Activated CD8-positive, alpha-beta memory T cell treated with anti-CD3 and anti-CD28 coated beads for 36 hours (primary cell): ENCODE data around the gene PIF1. TPM values are rescaled to one million over a fixed set of nuclear protein-coding genes. Genes with fewer than 3 reads are reported as not detected.
"Not testable (repeated sequence)": the region's sequence is repeated elsewhere in the genome, so short reads cannot be mapped to it uniquely, and the experiment has no call there.

ENCODE experiments used
- CTCF ChIA-PET: fragments of 350-600 bp; sonication (Branson Sonifier 250); formaldehyde crosslinking; loops from one replicate; lab custom pipeline; 2021; ENCODE audit warnings: antibody characterized with exemption; lab: Charles Lee
- POLR2A ChIA-PET: fragments of 350-600 bp; sonication (Branson Sonifier 250); formaldehyde crosslinking; loops from one replicate; lab custom pipeline; 2021; ENCODE audit warnings: antibody characterized with exemption; lab: Charles Lee
- total RNA-seq, 2 experiments: library from RNA; stranded (reverse); gene quantifications; one replicate each; pipeline ENCODE4 v1.2.3, GENCODE V29; 2021

PIF1 gene
- total RNA-seq, 2 experiments from 2014 or later: 25.5 to 27.8 TPM

- POLR2A ChIA-PET: interaction anchor here (0.6 kb wide), 1 partner anchor 12 kb away, joined by 5 read pairs; no protein-coding TSS in a partner anchor
- CTCF ChIA-PET: interaction anchor here (0.6 kb wide), 1 partner anchor 60 kb away, joined by 3 read pairs; no protein-coding TSS in a partner anchor
Measured at GRCh38 chr15:64828985-64829384, 3.5 kb upstream of the PIF1 start.

DNA sequence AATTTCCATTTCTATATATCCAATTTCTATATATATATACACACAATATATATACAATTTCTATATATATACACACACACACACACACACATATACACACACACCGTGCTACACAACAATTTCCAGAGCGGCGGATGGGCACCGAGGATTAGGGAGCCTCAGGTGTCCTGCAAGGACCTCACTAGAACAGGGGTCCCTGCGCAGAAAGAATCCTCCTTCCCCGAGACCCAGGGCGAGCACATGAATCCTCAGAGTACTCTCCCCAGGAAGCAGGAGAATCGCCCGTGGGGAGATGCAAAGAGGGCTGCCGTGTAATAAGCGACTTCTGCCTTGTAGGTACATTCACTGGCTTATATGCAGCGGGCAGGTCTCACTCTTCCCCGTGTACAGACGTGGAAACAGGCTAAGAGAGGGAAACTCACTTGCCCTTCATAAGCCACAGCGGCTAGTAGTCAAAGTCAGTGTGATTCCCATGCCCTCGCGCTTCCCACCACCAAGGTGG is 467 bp downstream of the PIF1 start:
- ChIA-PET CTCF (interaction anchor here (1.1 kb wide), 1 partner anchor 10 kb away, joined by 4 read pairs; no protein-coding TSS in a partner anchor), POLR2A (interaction anchor here (0.9 to 1.0 kb wide), 2 partner anchors 14 to 69 kb away, joined by 3 to 6 read pairs; no protein-coding TSS in a partner anchor)

- POLR2A ChIA-PET: no interaction called here
- CTCF ChIA-PET: no interaction called here
Measured at GRCh38 chr15:64816452-64816851, 9.0 kb downstream of the PIF1 start.

DNA sequence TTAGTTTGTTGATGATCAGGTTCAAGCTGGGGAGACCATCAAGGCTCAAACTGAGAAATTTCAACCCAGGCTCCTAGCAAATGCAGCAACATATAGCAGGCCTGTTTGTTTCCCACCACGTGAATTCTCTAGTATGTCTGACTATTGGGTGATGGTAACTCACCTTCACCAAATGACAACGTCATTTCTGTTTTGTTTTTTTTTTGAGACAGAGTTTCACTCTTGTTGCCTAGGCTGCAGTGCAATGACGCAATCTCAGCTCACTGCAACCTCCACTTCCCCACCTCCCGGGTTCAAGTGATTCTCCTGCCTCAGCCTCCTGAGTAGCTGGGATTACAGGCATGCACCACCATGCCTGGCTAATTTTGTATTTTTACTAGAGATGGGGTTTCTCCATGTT is 10.5 kb downstream of the PIF1 start:
- POLR2A ChIA-PET, CTCF ChIA-PET: not testable (repeated sequence)

GRCh38 chr15:64814283-64814682 is 11.2 kb downstream of the PIF1 start:
- CTCF ChIA-PET: interaction anchor here (0.7 kb wide), 1 partner anchor 32 kb away, joined by 3 read pairs; no protein-coding TSS in a partner anchor
- POLR2A ChIA-PET: not testable (repeated sequence)

- CTCF ChIA-PET: no interaction called here
- POLR2A ChIA-PET: no interaction called here
Measured at GRCh38 chr15:64813075-64813474, 12.4 kb downstream of the PIF1 start.

GRCh38 chr15:64810497-64811326 is 14.7 kb downstream of the PIF1 start:
- ChIA-PET POLR2A (no interaction called here), CTCF (interaction anchor here (0.5 to 3.4 kb wide), 13 partner anchors 8 to 542 kb away, joined by 3 to 20 read pairs (median 4); no protein-coding TSS in a partner anchor)

DNA sequence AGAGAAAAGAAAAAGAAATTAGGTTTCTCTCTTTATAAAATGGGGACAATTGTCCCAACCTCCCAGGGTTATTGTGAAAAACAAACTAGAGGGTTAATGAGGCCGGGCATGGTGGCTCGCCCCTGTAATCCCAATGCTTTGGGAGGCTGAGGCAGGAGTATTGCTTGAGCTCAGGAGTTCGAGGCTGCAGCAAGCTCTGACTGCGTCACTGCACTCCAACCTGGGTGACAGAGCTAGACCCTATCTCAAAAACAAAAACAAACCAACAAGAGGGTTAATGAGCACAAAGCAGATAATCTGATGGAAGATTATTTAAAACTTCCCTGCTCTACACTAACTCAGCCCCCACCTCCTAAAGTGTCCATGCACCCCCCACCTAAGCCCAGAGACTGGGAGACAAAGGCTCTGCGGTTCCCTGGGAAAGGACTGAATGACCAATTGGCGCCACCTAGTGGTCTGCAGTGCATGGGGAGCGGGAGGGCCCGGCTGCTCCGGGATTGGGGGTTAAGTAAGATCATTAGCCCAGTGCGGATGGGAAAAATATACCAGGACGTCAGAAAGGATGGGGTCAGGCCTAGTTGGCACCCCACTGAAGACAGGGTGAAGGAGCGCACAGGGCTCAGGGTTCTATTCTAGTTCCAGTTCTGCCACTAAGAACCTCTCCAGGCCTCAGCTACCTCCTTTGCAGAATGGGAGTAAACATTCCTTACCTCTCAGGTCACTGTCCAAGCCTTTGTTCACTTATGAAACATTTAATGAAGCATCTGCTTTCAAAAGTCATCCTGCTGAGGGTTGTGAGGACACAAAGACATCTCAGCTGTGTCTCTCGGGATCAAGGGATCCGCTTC is 15.6 kb downstream of the PIF1 start:
- ChIA-PET POLR2A (no interaction called here), CTCF (interaction anchor here (0.5 to 3.4 kb wide), 16 partner anchors 9 to 418 kb away, joined by 3 to 20 read pairs (median 4); no protein-coding TSS in a partner anchor)

DNA sequence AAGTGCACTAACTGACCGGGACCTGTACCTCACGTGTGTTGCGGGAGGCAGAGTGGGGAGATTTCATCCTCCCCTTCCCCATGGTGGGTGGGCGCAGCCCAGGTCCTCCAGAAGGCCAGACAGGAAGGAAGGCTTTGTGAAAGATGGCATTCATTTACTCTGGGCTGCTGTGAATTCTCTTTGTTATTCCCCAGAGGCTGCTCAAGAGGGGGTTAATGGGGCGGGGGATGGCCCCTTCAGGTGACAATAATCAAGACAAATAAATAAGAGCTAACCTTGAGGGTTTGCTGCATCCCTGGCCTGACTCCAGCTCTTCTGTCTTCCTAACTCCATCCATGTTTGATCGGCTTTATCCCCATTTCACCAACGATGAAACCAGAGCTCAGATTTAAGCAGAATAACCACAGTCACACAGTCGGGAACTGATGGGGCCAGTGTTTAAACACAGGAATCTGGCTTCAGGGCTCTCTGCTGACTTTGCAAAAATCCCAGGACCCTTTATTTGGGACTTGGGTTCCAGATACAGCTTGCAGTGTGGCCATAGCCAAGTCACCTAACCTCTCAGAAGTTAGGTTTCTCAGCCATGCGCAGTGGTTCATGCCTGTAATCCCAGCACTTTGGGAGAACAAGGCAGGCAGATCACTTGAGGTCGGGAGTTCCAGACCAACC is 16.5 kb downstream of the PIF1 start:
- ChIA-PET POLR2A (no interaction called here), CTCF (interaction anchor here (0.5 to 3.4 kb wide), 16 partner anchors 8 to 417 kb away, joined by 3 to 20 read pairs (median 4); no protein-coding TSS in a partner anchor)

DNA sequence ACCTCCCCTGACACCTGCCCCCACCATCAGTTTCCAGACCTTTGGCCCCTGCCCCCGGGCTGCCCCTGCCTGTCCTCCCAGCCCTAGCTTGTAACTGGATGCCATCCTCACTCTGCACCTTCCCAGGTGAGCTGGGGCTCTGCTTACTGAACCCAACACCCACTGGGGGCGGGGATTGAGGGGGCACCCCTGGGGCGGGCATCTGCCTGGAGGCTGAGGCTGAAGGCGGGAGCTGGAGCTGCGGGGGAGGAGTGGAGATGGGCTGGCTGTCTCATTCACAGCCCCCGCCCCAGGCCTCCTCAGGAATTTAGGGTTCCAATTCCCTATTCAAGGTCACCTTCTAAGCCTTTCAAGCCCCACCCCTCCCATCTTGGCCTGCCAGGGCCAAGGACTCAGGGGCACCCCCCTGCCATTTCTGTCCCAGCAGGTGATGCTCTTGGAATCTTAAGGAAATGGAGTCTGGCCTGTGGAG is 17.7 kb downstream of the PIF1 start:
- CTCF ChIA-PET: interaction anchor here (1.1 to 1.5 kb wide), 2 partner anchors 30 to 77 kb away, joined by 3 to 5 read pairs; no protein-coding TSS in a partner anchor
- POLR2A ChIA-PET: no interaction called here

DNA sequence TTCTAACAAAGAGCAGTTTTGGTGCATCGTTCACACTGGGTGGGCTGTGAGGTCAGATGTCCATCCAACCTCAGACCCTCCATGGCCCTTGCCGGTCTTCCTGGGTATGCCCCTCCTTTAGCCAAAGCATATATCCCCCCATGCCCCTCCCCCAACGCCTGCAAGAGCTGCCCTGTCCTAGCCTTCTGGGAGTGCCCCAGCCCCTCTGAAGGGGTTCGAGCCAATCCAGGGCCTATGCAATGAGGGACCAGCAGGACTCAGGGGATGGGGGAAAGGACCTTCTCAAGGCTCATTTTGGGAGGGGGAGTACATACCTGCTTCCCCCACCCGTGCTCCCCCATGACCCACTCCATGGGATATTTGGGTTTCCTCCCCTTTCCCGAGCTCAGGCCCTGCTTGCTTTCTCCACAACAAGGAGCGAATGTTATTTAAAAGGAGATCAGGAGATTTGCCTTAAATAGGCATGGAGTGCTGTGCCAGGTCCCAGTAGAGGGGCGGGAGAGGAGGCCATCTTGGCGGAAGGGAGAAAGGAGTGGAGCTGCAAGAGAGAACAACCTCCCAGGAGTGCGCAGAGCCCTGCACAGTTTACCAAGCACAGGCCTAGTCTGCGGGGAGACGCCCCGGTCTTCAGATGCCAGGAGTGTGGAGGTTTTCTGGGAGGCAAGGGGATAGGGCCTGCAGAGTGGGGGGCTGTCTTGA is 18.2 kb downstream of the PIF1 start:
- CTCF ChIA-PET: interaction anchor here (1.1 to 1.5 kb wide), 2 partner anchors 30 to 76 kb away, joined by 3 to 5 read pairs; no protein-coding TSS in a partner anchor
- POLR2A ChIA-PET: no interaction called here

DNA sequence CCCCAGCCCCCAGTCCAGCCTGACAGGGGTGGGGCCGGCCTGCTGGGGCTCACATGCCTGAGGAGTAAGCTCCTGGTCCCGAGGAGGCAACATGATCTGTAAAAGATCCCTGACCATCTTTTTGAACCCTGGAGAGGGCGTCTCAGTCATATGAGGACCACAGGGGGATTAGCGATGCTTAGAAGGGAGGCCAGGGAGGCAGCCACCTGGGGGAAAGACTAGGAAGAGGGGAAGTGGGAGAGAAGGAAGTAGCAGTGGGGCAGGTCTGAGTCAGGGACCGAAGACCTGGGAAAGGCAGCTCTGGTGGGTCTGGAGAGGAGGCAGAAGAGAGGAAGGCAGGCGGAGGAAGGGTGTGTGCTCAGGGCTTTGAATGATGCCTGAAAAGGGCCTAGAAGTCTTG is 18.9 kb downstream of the PIF1 start:
- ChIA-PET CTCF (interaction anchor here (0.6 to 1.5 kb wide), 2 partner anchors 76 to 623 kb away, joined by 3 to 5 read pairs; no protein-coding TSS in a partner anchor), POLR2A (no interaction called here)

DNA sequence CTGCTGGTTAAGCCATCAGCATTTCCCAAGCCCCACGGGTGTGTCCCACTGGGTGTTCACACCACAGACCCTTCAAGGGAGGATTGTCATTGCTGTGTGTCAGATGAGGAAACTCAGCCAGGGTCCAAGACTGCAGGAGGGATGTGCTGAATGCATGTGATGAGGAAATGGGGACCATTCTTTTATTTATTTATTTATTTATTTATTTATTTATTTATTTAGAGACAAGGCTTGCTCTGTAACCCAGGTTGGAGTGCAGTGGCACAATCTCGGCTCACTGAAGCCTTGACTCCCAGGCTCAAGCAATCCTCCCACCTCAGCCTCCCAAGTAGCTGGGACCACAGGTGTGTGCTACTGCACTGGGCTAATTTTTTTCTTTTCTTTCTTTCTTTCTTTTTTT is 20.8 kb downstream of the PIF1 start:
- ChIA-PET POLR2A (no interaction called here), CTCF (no interaction called here)

GRCh38 chr15:64803526-64803925 is 21.9 kb downstream of the PIF1 start:
- POLR2A ChIA-PET: no interaction called here
- CTCF ChIA-PET: interaction anchor here (0.7 to 1.1 kb wide), 2 partner anchors 34 to 75 kb away, joined by 3 read pairs; no protein-coding TSS in a partner anchor

DNA sequence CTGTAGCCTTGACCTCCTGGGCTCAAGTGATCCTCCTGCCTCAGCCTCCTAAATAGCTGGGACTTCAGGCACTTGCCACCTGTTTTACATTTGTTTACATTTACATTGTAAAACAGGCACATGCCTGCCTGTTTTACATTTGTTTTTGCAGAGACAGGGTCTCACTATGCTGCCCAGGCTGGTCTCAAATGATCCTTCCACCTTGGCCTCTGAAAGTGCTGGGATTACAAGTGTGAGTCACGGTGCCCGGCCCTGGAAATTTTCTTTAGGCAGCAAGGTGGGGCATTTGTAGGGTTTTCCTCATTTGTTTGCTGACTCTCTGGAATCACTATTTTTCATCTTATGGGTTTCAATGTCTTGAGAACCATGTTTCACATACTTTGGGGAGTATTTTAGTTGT is 25.0 kb downstream of the PIF1 start:
- ChIA-PET CTCF (interaction anchor here (1.1 kb wide), 1 partner anchor 9 kb away, joined by 5 read pairs; no protein-coding TSS in a partner anchor), POLR2A (no interaction called here)

- POLR2A ChIA-PET, CTCF ChIA-PET: not testable (repeated sequence)
Measured at GRCh38 chr15:64798905-64799304, 26.5 kb downstream of the PIF1 start.

DNA sequence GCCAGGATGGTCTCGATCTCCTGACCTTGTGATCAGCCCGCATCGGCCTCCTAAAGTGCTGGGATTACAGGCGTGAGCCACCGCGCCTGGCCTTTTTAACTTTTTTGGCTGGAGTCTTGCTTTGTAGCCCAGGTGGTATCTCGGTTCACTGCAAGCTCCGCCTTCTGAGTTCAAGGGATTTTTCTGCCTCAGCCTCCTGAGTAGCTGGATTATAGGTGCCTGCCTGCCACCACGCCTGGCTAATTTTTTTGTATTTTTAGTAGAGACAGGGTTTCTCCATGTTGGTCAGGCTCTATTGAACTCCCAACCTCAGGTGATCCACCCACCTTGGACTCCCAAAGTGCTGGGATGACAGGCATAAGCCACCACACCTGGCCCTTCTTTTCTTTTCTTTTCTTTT is 29.5 kb downstream of the PIF1 start:
- CTCF ChIA-PET, POLR2A ChIA-PET: not testable (repeated sequence)

DNA sequence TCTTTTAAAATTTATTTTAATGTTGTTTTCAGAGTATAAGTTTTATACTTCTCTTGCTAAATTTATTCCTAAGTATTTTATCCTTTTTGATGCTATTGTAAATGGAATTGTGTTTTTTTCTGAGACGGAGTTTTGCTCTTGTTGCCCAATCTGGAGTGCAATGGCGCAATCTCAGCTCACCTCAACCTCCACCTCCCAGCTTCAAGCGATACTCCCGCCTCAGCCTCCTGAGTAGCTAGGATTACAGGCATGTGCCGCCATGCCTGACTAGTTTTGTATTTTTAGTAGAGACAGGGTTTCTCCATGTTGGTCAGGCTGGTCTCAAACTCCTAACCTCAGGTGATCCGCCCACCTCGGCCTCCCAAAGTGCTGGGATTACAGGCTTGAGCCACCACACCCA is 30.1 kb downstream of the PIF1 start:
- CTCF ChIA-PET, POLR2A ChIA-PET: not testable (repeated sequence)
